Heart left ventricle (tissue), 16 donors: ENCODE results near the gene RNH1. TPM values are rescaled to one million over a fixed set of nuclear protein-coding genes. Genes with fewer than 3 reads are reported as not detected.

ENCODE experiments used
- ATAC-seq, 4 donors: fragments of 200-7000 bp; cut with Tn5 transposase; one replicate each; pipeline ENCODE4 v1.9.1; 2020 to 2022; ENCODE audit warnings: moderate library complexity in 4 of 4, mild to moderate bottlenecking in 3 of 4, moderate number of reproducible peaks in 1 of 4
- DNase-seq, 5 donors: peaks; one replicate each; pipeline ENCODE4 v3.0.0-alpha.2; 2020
- H3K27ac ChIP-seq, 12 donors: fragments of 200-600 bp; sonication (generic) in 4 of 12; one replicate each; pipeline versions ENCODE4 v1.5.0 to v1.8.0; 2016 to 2022; ENCODE audit warnings: mild to moderate bottlenecking in 2 of 12
- H3K27me3 ChIP-seq, 9 donors: fragments of 200-600 bp; sonication (generic) in 2 of 9; one replicate each; pipeline versions ENCODE4 v1.5.1 to v1.8.0; 2016 to 2022; ENCODE audit warnings: mild to moderate bottlenecking in 3 of 9
- H3K36me3 ChIP-seq, 9 donors: fragments of 200-600 bp; sonication (generic) in 2 of 9; one replicate each; pipeline versions ENCODE4 v1.5.0 to v1.8.0; 2018 to 2022; ENCODE audit warnings: mild to moderate bottlenecking in 2 of 9
- H3K4me1 ChIP-seq, 12 donors: fragments of 200-600 bp; sonication (generic) in 4 of 12; one replicate each; pipeline versions ENCODE4 v1.5.0 to v1.8.0; 2016 to 2022; ENCODE audit warnings: mild to moderate bottlenecking in 3 of 12
- H3K4me3 ChIP-seq, 12 donors: fragments of 200-600 bp; sonication (generic) in 4 of 12; one replicate each; pipeline versions ENCODE4 v1.5.0 to v1.8.0; 2017 to 2022; ENCODE audit warnings: mild to moderate bottlenecking in 9 of 12, moderate library complexity in 4 of 12
- H3K9me3 ChIP-seq, 12 donors: fragments of 200-600 bp; sonication (generic) in 4 of 12; one replicate each; pipeline versions ENCODE4 v1.5.0 to v1.8.0; 2016 to 2022; ENCODE audit warnings: mild to moderate bottlenecking in 1 of 12
- CTCF ChIP-seq, 12 donors: fragments of 200-600 bp; sonication (generic) in 4 of 12; IDR thresholded peaks; one replicate each; pipeline versions ENCODE4 v1.5.0 to v1.8.0; 2018 to 2022; ENCODE audit warnings: antibody characterized with exemption in 12 of 12, mild to moderate bottlenecking in 5 of 12
- POLR2A ChIP-seq, 2 donors: fragments of 450-650 bp; IDR thresholded peaks; one replicate each; pipeline ENCODE4 v1.6.1; 2017; ENCODE audit warnings: antibody characterized with exemption in 2 of 2, mild to moderate bottlenecking in 2 of 2, moderate library complexity in 2 of 2
- WGBS, 4 donors: extraction: QIAGEN DNeasy Blood & Tissue Kit in 2 of 4; methylation state at CpG; one replicate each; pipeline versions ENCODE4 v1.1.5 to v1.1.7; 2013 to 2018; 5-methylcytosine and 5-hydroxymethylcytosine counted together
- intact Hi-C, 10 donors: fragments of 100-400 bp; cut with DNase I; formaldehyde crosslinking; loops; one replicate each; pipeline versions ENCODE4 v1.11.1 to v1.14.2; 2022
- polyA plus RNA-seq, 2 donors: library from polyadenylated mRNA; stranded (reverse); fragments of 200-250 nt; gene quantifications; one replicate each; pipeline ENCODE4 v1.2.3, GENCODE V29; 2013
- total RNA-seq, 9 donors: library from RNA; depleted of rRNA in 2 of 9; stranded (reverse); fragments of >200 nt in 2 of 9; fragmentation: NEBNext Ultra II Directional in 3 of 9; extraction: Animal tissue kit (Norgen Biotek cat#: 25700) in 3 of 9; gene quantifications; one replicate each; pipeline versions ENCODE4 v1.1.0 to v1.2.4, GENCODE V29; 2016 to 2023
- donor health status: ischemic (EF 13 %, LVEDD 7.1; RV severe dilation, severe dysfunction).
- donor health status: healthy with polysubstance abuse.
- donor health status: DM: no; HTN: yes; CAD: no.
- donor health status: DM: no; HTN: no; CAD: no.
- donor health status: ischemic (EF 25% LVEDD 6.9; RV normal size, moderate dysfunction).
- donor health status: ischemic (EF 25% LVEDD 5.7; RV mildly dilated, moderate dysfunction).
- donor health status: healthy.
- donor health status: DM: yes; HTN: yes; CAD: no.
- donor health status: ischemic (EF 35%, LVEDD 5.7; RV mildly dilated, moderate dysfunction).
- donor health status: nonischemic (EF 11% LVEDD 7.7; RV severe dilation, severe dysfunction).
- donor health status: DM: yes; HTN: yes; CAD: no.
- donor health status: PGD.
- donor health status: ischemic (EF 29% LVEDD 5.4; RV normal size, mild dysfunction).
- donor health status: nonischemic (EF 23%, LVEDD 6.1; RV moderate dilation, normal function).

Gene RNH1
- total and polyA plus RNA-seq, 11 donors, result 58.2 to 247 (median 158) TPM

- no peak for ATAC-seq
- no peak for DNase-seq
- H3K27ac ChIP-seq, result no peak overlapping the region
- no peak overlapping the region for H3K4me3 ChIP-seq
- H3K36me3 ChIP-seq, result no peaks in the 10 kb centered on the region
- WGBS, 4 donors, result 78 to 100% (median 83%) methylated on average over 2 to 12 of the region's 12 CpGs
- peaks cover 0 to 22% (median 13%) of the 10 kb centered on the region in 12 donors for H3K4me1 ChIP-seq
- H3K9me3 ChIP-seq, result no peaks in the 10 kb centered on the region
- TF ChIP-seq POLR2A (IDR thresholded peaks at IDR 0.05) (no peak), CTCF (IDR thresholded peaks at IDR 0.05) (no peak)
- intact Hi-C loops, result loop anchor here in 1 of 10 donors (5.0 kb wide), 1 partner anchor 176 kb away; no protein-coding TSS in a partner anchor
- H3K27me3 ChIP-seq, result peaks cover 21 to 58% (median 37%) of the 10 kb centered on the region in 9 donors
Observed at GRCh38 chr11:551596-551995, 44.6 kb upstream of the RNH1 start.

GRCh38 chr11:551131-551530 lies 44.1 kb upstream of the RNH1 start:
- TF ChIP-seq POLR2A (IDR thresholded peaks at IDR 0.05) (no peak), CTCF (IDR thresholded peaks at IDR 0.05) (no peak)
- intact Hi-C loops, result loop anchor here in 1 of 10 donors (5.0 kb wide), 1 partner anchor 176 kb away; no protein-coding TSS in a partner anchor
- no peak for ATAC-seq
- Histone ChIP-seq H3K36me3 (no peaks in the 10 kb centered on the region), H3K9me3 (no peaks in the 10 kb centered on the region), H3K27me3 (peaks cover 16 to 53% (median 32%) of the 10 kb centered on the region in 9 donors), H3K27ac (no peak overlapping the region), H3K4me3 (no peak overlapping the region), H3K4me1 (peaks cover 0 to 21% (median 13%) of the 10 kb centered on the region in 12 donors)
- DNase-seq, result no peak
- WGBS, 4 donors, result 83 to 87% (median 85%) methylated on average over 8 to 16 of the region's 16 CpGs

GRCh38 chr11:550746-551085 lies 43.7 kb upstream of the RNH1 start:
- DNase-seq (no peak), ATAC-seq (no peak)
- H3K4me3 ChIP-seq, result no peak overlapping the region
- peaks cover 12 to 49% (median 29%) of the 10 kb centered on the region in 9 donors for H3K27me3 ChIP-seq
- intact Hi-C loops, result loop anchor here in 1 of 10 donors (5.0 kb wide), 1 partner anchor 177 kb away; no protein-coding TSS in a partner anchor
- WGBS, 4 donors, result 60 to 92% (median 88%) methylated on average over 1 to 5 of the region's 5 CpGs
- H3K36me3 ChIP-seq, result no peaks in the 10 kb centered on the region
- H3K4me1 ChIP-seq, result peaks cover 0 to 16% (median 11%) of the 10 kb centered on the region in 12 donors
- TF ChIP-seq POLR2A (IDR thresholded peaks at IDR 0.05) (no peak), CTCF (IDR thresholded peaks at IDR 0.05) (no peak)
- no peaks in the 10 kb centered on the region for H3K9me3 ChIP-seq
- H3K27ac ChIP-seq, result no peak overlapping the region

- H3K27ac ChIP-seq, result no peak overlapping the region
- DNase-seq (no peak), ATAC-seq (no peak)
- no peaks in the 10 kb centered on the region for H3K36me3 ChIP-seq
- intact Hi-C loops, result loop anchor here in 1 of 10 donors (5.0 kb wide), 1 partner anchor 177 kb away; no protein-coding TSS in a partner anchor
- 92 to 96% (median 96%) methylated on average over 17 to 25 of the region's 25 CpGs for WGBS, 4 donors
- peaks cover 7 to 44% (median 24%) of the 10 kb centered on the region in 9 donors for H3K27me3 ChIP-seq
- no peak overlapping the region for H3K4me3 ChIP-seq
- H3K9me3 ChIP-seq, result no peaks in the 10 kb centered on the region
- peaks cover 0 to 11% (median 6%) of the 10 kb centered on the region in 12 donors for H3K4me1 ChIP-seq
- TF ChIP-seq CTCF (IDR thresholded peaks at IDR 0.05) (no peak), POLR2A (IDR thresholded peaks at IDR 0.05) (no peak)
Observed at GRCh38 chr11:550021-550745, 43.1 kb upstream of the RNH1 start.
